Measurements from ENCODE around the gene RELN. TPM values are rescaled to one million over a fixed set of nuclear protein-coding genes. Genes with fewer than 3 reads are reported as not detected.

RELN gene
- total RNA-seq, 1 experiment from 2014 or later = 0.48 TPM

GRCh38 chr7:103605640-103606039 lies 383.8 kb downstream of the RELN start:
- no peak for DNase-seq
- intact Hi-C loops (cut with micrococcal nuclease; ENCODE audit: unreplicated experiment) = no loop called here
- ChIA-PET POLR2A (ENCODE audit: unreplicated experiment) (no interaction called here), CTCF (no interaction called here)
- no peaks in the 10 kb centered on the region for H3K27me3 ChIP-seq (ENCODE audit: insufficient read depth, low read depth)
- no peak for TF ChIP-seq CTCF (conservative IDR thresholded peaks at IDR 0.05)
- TF ChIP-seq EZH2 (IDR thresholded peaks at IDR 0.05; ENCODE audit: low read depth) = no peak
- no peaks in the 10 kb centered on the region for H3K9me2 ChIP-seq (ENCODE audit: insufficient read depth)
- H3K9me3 ChIP-seq (ENCODE audit: insufficient read depth, low read depth) = no peaks in the 10 kb centered on the region
- no peak overlapping the region for H3K4me3 ChIP-seq
- H3K79me2 ChIP-seq (ENCODE audit: low read depth) = no peaks in the 10 kb centered on the region
- H3K4me1 ChIP-seq (replicated peaks; ENCODE audit: insufficient read depth) = no peaks in the 10 kb centered on the region
- H2AFZ ChIP-seq = no peak overlapping the region
- no TSS peak for BruUV-seq (replicated peaks)
- H3K36me3 ChIP-seq (ENCODE audit: low read depth) = no peaks in the 10 kb centered on the region
- no peaks in the 10 kb centered on the region for H4K20me1 ChIP-seq (ENCODE audit: insufficient read depth)
- no peaks in the 10 kb centered on the region for H3F3A ChIP-seq (ENCODE audit: insufficient read depth, low read depth)
- no peak overlapping the region for H3K4me2 ChIP-seq
- H3K27ac ChIP-seq = no peak overlapping the region

GRCh38 chr7:103598326-103598905 lies 391.0 kb downstream of the RELN start:
- H3K27me3 ChIP-seq (ENCODE audit: insufficient read depth, low read depth) = no peaks in the 10 kb centered on the region
- H3K4me1 ChIP-seq (replicated peaks; ENCODE audit: insufficient read depth) = no peaks in the 10 kb centered on the region
- H4K20me1 ChIP-seq (ENCODE audit: insufficient read depth) = no peaks in the 10 kb centered on the region
- H3K4me2 ChIP-seq = no peak overlapping the region
- no peak overlapping the region for H3K4me3 ChIP-seq
- H3F3A ChIP-seq (ENCODE audit: insufficient read depth, low read depth) = no peaks in the 10 kb centered on the region
- H2AFZ ChIP-seq = no peak overlapping the region
- CTCF ChIA-PET = no interaction called here
- intact Hi-C loops (cut with micrococcal nuclease; ENCODE audit: unreplicated experiment) = loop anchor here (5.0 kb wide), 1 partner anchor 54 kb away; no protein-coding TSS in a partner anchor
- DNase-seq = no peak
- TF ChIP-seq CTCF (conservative IDR thresholded peaks at IDR 0.05) = no peak
- no peaks in the 10 kb centered on the region for H3K79me2 ChIP-seq (ENCODE audit: low read depth)
- H3K9me3 ChIP-seq (ENCODE audit: insufficient read depth, low read depth) = no peaks in the 10 kb centered on the region
- no peak overlapping the region for H3K27ac ChIP-seq
- no peaks in the 10 kb centered on the region for H3K36me3 ChIP-seq (ENCODE audit: low read depth)
- BruUV-seq (replicated peaks) = no TSS peak
- H3K9me2 ChIP-seq (ENCODE audit: insufficient read depth) = no peaks in the 10 kb centered on the region
- POLR2A ChIA-PET (ENCODE audit: unreplicated experiment) = no interaction called here

- no peak for DNase-seq
- no peak for TF ChIP-seq EZH2 (IDR thresholded peaks at IDR 0.05; ENCODE audit: low read depth)
- TF ChIP-seq CTCF (conservative IDR thresholded peaks at IDR 0.05) = no peak
- ChIA-PET CTCF (no interaction called here), POLR2A (ENCODE audit: unreplicated experiment) (no interaction called here)
- Histone ChIP-seq H3K9me3 (ENCODE audit: insufficient read depth, low read depth) (no peaks in the 10 kb centered on the region), H3K4me3 (no peak overlapping the region), H2AFZ (no peak overlapping the region), H3K36me3 (ENCODE audit: low read depth) (no peaks in the 10 kb centered on the region), H3K9me2 (ENCODE audit: insufficient read depth) (no peaks in the 10 kb centered on the region), H3F3A (ENCODE audit: insufficient read depth, low read depth) (no peaks in the 10 kb centered on the region), H3K79me2 (ENCODE audit: low read depth) (no peaks in the 10 kb centered on the region), H3K4me1 (replicated peaks; ENCODE audit: insufficient read depth) (peaks cover 6% of the 10 kb centered on the region; the same call in 1 of the 2 replicates), H4K20me1 (ENCODE audit: insufficient read depth) (no peaks in the 10 kb centered on the region), H3K27ac (no peak overlapping the region), H3K4me2 (no peak overlapping the region), H3K27me3 (ENCODE audit: insufficient read depth, low read depth) (no peaks in the 10 kb centered on the region)
- intact Hi-C loops (cut with micrococcal nuclease; ENCODE audit: unreplicated experiment) = loop anchor here (5.0 kb wide), 1 partner anchor 55 kb away; no protein-coding TSS in a partner anchor
- no TSS peak for BruUV-seq (replicated peaks)
These were observed 391.9 kb downstream of the RELN start for GRCh38 chr7:103597606-103598005.
